GM21447 (cell line): Measurements from ENCODE around the gene HIBADH.
"Not testable (repeated sequence)": the region's sequence is repeated elsewhere in the genome, so short reads cannot be mapped to it uniquely, and the experiment has no call there.

Experiments
- ATAC-seq: cut with Tn5 transposase; IDR thresholded peaks from one replicate; pipeline ENCODE4 v1.9.1; 2021; ENCODE audit not compliant: unreplicated experiment

The HIBADH gene

DNA sequence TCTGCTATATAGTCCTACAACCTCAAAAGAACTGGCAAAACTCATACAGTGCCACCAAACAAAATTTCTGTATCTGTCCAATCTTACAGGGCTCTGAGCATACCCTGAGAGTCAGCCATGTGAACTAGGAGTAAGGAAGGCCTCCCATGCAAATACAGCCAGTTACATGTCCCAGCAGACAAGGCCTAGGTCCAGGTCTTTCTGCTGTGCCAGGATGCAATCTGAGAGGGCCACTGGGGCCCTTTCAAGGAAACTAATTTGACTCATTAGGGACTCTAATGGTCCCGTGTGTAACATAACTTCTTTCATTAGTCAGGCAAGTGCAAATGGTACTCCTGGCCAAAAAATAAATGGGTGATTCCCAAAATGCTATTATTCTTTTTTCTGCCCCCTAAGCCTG lies 17.9 kb upstream of the HIBADH start:
- no peak for ATAC-seq

DNA sequence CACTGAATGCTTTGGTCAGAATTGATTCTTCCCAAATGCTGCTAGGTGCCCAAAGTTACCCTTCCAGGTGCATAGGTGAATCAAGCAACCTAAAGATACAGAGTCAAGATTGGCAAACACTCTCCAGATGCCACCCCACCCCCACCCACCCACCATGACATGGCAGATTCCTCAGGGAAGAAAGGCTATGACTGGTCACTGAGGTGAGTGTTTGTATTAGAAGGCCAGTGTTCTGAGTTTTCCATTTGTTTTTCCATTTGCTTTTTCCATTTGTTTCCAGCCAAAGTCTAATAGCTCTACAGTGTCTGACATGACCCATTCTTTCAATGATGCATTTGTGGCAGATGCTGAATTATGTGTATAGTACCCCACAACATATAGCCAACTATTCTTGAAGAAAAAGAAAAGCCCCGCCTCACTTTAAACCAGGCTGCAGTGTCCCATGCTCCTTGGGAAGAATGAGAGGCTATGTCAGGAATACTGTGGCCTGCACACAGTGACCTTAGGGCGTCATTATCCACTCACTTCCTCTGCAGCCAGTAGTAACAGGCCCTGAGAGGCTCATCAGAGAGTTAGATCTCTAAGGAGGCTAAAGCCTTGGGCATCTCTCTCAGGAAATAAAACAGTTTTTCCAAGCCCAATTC lies 16.1 kb upstream of the HIBADH start:
- no peak for ATAC-seq

DNA sequence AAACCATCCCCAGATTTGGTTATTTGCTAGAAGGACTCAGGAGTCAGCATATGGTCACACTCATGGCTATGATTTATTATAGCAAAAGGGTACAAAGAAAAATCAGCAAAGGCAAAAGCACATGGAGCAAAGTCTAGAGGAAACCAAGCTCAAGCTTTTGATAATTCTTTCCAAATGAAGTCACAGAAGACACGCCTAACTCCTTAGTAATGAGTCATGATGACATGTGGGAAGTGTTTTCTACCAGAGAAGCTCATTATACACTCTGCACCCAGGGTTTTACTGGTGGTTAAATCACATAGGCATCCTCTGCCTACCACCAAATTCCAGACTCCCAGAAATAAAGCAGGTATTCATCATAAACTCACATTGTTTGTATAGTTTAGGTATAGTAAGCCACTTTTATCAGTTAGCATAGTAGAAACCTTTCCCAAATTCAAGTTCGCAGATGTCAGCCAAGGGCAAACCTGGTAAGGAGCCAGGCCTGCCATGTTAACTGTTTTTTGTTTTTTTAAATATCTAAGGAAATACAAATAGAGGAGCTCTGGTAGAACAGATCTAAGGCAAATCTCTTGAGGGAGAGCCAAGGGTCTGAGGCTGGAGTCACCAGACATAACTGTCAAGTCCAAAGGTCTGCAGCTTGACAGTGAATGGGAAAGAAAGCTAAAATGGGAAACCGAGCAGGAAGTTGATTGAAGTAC lies 15.4 kb upstream of the HIBADH start:
- no peak for ATAC-seq

- ATAC-seq = not testable (repeated sequence)
Observed at GRCh38 chr7:27674126-27674525, 11.4 kb upstream of the HIBADH start.

- no peak for ATAC-seq
Observed at GRCh38 chr7:27671675-27672074, 9.0 kb upstream of the HIBADH start.

GRCh38 chr7:27670676-27671075 lies 8.0 kb upstream of the HIBADH start:
- no peak for ATAC-seq

GRCh38 chr7:27670177-27670576 lies 7.5 kb upstream of the HIBADH start:
- no peak for ATAC-seq

DNA sequence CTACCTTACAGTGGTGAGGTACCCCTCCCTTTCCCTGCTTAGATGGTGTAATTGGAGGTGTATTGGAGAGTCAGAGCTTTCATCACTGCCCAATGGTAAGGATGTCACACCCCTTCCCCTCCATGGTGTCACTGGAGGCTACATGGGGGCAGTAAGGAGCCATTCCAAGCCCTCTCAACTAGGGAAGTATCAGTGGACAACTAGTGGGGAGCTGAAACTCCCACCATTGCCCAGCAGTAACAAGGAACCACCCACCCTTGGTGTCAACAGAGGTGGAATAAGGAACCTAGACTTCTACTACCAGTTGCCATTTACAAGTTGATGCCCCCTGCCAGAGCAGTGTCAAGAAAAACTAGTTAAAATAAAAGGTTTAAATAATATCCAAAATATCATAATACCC lies 2.8 kb upstream of the HIBADH start:
- no peak for ATAC-seq

- no peak for ATAC-seq
Observed at GRCh38 chr7:27663989-27664331, 1.3 kb upstream of the HIBADH start.

GRCh38 chr7:27661811-27662489 lies 733 bp downstream of the HIBADH start:
- peak; percentile 8 for ATAC-seq

DNA sequence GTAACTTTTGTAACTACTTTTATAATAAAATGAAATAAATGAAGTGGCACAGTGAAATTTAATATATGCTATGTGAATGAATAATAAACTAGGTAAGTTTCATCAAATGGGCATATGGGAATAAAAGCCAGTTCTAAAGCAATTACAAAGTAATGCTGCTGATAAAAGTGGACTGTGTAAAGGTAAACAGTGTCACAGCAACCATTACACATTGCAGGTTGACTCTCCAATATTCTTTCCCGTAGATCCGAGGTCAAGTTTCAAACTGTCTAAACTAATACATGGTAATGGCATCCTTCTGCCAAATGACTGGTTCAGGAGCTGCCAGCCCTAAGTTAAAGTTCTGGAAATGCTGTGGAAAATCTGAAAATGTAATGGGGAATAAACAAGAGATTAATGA lies 6.0 kb downstream of the HIBADH start:
- no peak for ATAC-seq

DNA sequence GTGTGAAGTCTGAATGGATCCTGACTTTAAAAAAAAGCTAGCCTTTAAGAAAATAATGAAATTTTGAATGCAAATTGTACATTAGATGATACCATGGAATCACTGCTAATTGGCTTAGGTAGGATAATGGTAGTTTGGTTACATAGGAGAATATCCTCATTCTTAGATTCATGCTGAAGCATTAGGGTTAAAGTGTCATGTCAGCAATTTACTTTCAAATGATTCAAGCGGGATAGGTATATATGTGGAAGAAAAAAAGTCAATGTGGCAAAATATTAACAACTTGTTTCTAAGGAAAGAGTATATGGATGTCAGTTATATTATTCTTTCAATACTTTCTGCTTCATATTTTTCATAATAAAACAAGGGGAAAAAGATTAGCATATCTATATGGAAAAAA lies 7.5 kb downstream of the HIBADH start:
- ATAC-seq = no peak

- no peak for ATAC-seq
Observed at GRCh38 chr7:27652518-27652917, 10.2 kb downstream of the HIBADH start.

DNA sequence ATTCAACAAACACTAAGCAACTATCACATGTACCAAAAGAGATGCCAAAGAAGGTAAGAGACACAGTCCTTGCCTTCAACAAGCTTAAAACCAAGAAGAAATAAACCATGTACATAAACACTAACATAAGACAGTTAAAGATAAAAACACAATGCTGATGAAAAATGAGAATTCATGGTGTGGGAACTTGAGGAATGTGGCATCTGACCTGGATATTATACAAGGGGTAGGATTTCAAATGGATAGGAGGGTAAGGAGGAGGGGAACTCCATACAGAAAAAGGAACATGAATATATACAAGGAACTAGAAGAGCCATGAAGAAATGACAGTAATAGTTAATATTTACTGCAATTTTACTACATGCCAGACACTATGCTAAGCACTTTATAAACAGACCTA lies 11.0 kb downstream of the HIBADH start:
- no peak for ATAC-seq

GRCh38 chr7:27650283-27650682 lies 12.4 kb downstream of the HIBADH start:
- no peak for ATAC-seq

DNA sequence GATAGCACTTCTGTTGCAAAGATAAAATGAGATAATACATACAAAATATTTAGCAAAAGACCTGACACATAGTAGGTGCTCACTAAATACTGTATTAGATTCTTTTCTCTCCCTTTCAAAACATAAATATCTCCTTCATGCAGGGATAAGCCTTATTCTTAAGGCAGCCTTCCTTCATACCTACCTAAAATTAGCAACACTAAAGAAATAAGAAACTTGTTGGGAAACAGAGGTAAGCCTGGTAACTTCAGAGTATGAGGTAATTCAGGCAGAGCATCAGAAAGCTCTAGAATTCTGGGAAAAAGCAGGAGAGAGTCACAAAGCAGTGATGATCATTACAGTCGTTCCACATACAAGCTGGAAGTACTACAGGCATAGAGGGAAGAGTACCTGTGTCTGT lies 15.2 kb downstream of the HIBADH start:
- no peak for ATAC-seq

DNA sequence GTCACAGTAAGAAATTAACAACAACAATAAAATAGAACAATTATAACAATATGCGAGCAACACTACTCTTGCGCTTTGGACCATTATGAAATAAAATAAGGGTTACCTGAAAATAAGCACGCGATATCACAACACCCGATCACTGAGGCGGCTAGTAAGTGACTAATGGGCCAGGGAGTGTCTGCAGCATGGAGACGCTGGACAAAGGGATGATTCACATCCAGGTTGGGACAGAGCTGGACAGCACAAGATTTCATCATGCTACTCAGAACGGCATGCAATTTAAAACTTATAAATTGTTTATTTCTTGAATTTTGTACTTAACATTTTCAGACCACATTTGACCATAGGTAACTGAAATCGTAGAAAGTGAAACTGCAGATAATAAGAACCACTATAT lies 15.6 kb downstream of the HIBADH start:
- ATAC-seq = no peak

DNA sequence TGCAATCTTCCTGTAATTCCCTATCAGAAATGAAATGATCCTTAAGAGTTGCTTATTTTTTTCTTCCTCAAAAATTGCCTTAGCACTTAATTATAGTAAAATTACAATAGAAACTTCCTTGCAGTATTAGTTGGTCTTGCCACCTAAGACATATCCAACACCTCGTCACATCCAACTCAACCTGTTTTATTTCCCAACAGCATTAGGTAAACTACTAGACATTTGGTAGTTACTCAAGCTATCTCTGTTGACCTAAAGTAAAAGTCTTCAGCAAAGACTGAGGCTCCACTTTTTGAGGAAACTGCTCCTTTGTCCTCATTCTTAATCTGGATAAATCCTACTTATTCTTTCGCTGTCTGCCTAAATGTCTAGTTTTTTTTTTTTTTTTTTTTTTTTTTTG lies 20.4 kb downstream of the HIBADH start:
- ATAC-seq = no peak

DNA sequence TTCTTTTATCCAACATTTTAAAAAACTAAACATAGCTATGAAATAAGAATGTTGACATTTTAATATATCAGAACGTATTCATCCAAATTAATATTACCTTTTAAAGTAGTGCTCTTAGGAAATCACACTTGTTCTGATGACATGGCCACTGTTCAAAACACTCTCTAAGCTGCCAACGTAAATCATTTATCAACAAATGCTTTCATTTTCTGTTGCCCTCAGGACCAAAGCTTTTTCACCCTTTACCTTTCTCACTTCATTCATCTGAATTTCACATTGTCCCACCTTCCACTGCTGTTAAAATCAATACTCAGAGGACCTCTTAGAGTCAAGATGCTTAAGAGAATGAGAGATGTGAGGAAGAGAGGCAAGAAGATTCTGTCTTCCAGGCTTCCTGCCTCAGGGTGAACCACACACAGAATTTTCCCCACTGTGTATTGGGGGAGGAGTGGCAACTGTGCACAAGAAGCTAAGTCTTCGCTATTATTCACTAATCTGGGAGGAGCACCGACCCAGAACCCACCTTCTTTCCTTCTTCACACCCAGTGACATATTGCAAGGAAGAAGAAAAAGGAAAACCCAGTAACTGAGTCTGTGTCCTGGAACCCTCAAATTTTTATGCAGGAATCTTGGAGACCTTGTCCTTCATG lies 21.0 kb downstream of the HIBADH start:
- ATAC-seq = peak; percentile 61

- no peak for ATAC-seq
Observed at GRCh38 chr7:27640884-27641574, 21.7 kb downstream of the HIBADH start.

DNA sequence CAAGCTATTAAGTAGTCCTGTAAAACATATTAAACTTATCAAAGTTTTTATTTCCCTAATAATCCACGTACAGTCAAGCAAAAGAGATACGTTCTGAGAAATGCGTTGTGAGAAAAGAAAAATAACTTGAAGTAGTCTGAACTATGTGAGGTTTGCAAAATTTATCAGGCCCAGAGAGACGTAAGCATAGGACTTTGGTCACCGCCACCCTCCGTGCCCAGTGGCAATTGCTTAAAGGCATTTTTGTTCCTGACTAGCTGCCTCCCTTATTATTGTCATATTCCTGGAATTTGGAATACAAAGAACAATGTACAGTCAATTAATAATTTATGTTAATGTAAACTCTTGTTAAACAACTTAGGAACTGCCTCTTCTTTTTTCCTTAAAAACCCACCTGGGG lies 22.8 kb downstream of the HIBADH start:
- no peak for ATAC-seq
